ENCODE measurements around the gene PAXIP1. TPM values are rescaled to one million over a fixed set of nuclear protein-coding genes. Genes with fewer than 3 reads are reported as not detected.
A peak's percentile ranks its signal among the peaks of the same experiment; 100 is the strongest.

The PAXIP1 gene
- total RNA-seq, 1 donor from 2014 or later: 10.8 TPM

DNA sequence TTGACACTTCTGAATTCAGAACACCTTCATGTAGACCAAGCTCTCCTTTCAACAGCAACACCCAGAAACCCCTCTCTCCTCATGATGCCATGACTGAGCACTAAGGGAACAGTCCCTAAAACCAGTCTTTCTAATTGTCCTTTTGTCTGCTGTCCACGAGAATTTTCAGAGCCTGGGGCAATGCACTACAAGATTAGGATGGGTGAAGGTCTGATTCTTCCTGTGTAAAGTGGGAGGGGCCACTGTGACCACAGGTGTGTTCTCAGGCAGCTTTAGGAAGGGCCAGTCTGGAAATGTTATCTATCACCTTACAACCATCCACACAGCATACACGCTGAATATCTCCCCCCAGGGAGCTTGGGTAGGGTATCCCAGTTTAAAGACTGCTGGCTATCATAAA, 7.9 kb downstream of the PAXIP1 start:
- DNase-seq (ENCODE audit: low read depth): no peak

DNA sequence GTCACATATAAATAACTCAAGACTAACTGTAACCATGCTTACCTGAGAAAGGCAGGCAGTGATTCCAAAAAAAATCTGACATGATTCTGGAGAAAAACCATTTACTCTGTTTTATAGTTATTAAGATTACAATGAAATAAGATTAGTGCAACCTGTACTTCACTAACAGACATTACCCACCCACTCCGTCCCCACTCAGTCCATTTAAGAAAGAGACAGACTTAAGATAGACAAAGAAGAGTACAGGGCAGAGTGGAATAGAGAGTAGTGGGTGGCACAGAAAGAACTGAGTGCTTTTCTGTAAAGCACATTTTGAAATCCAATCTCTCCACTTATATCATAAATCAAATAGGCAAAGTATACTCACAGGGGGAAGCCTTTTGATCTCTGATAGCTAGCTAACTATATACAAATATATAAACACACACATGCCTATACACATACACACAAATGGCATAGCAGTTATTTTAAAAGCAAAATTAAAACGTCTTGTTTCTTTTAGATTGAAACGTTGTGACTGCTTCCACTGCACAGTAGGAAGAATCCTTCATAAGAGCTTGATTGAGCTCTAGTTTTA, 11.9 kb downstream of the PAXIP1 start:
- DNase-seq (ENCODE audit: low read depth): no peak

DNA sequence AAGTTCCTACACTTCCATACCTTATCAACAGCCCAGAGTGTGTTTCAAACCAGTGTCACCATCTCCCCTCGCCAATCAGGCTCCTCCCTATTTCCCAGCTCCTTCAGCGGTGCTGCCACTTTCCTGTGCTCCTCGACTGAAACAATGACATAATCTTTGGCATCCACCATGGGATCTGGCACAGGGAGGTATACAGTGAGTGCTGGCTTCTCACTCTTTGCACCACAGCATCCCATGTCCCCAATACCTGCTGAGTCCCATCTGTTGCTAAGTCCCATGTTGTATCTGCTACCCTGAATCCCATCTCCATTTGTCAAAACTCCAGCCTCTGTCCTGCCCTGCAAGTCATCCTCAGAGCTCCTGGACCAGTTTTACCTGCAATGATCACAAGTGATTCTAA, 15.4 kb downstream of the PAXIP1 start:
- DNase-seq (ENCODE audit: low read depth): no peak

DNA sequence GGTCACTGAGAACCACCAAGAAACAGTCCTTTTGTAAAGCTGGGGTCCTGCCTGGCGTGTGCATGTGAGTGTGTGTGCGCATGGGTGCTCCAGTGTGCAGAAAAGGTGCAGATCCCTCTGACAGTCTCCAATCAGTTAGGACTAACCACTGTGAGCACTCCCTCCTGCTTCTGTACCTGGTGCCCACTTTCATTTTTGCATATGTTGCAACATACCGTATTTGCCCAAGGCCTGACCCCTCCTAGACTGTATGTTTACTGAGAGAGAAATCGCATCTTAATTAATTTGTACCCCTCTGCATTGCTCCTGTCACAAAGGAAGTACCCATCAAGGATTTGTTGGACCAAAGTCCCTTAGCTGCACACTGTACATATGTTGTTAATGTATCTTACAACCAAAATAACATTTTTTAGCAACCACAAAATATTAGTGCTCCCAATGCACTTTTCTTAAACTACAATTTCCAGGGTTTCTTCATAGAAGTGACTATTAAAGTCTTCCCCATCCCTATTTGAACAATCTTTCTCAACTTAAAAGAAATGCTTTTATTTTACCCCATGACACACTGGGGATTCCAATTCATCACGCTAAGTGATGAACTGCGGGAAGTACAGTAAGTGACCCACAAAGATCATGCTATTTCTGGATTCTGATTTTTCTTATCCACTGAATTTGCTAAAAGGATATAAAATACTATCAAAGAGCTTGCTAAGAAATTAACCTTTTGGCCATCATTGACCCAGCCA, 16.6 kb downstream of the PAXIP1 start:
- no peak for DNase-seq (ENCODE audit: low read depth)

DNA sequence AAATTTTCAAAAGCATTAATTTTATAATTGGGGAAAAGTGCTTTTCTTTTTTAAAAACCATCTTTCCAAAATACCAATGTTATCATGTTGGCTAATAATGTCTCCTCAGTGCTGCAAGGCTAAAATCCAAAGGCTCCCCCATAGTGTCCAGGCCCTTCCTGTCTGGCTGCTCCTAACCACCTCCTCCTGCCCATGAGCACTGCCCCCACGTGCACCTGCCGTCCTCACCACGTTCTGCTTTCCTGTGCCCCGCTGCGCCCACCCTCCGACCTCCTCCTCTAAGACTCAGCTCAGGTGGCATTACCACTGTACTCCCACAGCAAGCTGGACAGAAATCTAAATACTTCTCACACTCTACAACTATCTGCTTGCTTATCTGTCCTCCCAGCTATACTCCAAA, 17.7 kb downstream of the PAXIP1 start:
- no peak for DNase-seq (ENCODE audit: low read depth)

DNA sequence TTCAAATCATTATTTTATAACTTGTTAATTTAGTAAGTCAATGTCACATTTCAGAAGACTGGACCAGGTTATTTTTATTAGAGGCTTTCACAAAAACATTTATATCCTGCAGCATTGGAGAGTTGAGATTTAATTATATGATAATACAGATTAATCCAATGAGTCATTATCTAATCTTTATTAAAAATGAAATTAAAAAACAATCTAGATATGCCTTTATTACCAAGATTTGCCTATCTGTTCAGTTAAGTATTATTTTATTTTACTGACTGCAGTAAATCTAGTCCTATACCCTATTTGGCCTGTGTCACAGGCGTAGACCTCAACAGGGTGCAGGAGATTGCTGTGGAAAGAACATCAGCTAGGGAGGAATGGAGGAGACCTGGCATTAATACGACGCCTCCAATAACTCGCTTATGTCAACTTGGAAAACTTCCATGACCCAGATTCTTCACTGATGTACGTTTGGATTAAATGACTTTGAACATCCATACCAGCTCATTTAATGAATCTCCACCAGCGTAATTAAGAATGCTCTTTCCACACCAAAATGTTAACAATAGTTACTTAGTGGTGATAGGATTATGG, 18.2 kb downstream of the PAXIP1 start:
- DNase-seq (ENCODE audit: low read depth): no peak

DNA sequence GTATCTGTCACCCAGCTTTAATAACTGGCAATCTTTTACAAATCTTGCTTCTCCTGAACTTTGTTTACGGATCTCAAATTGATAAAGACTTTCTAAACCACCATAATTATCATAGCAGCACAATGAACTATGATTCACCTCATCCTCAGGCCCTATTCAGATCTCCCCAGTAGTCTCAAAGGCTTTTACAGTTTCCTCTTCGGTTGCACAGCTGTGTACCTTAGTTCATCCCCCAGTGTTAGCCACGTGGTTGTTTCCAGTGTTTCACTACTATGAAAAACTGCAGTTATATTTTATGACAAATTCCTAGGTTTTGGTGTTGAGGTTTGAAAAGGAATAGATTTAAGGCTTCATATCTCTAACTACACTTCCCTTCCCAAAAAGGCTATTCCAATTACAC, 24.9 kb downstream of the PAXIP1 start:
- no peak for DNase-seq (ENCODE audit: low read depth)

DNA sequence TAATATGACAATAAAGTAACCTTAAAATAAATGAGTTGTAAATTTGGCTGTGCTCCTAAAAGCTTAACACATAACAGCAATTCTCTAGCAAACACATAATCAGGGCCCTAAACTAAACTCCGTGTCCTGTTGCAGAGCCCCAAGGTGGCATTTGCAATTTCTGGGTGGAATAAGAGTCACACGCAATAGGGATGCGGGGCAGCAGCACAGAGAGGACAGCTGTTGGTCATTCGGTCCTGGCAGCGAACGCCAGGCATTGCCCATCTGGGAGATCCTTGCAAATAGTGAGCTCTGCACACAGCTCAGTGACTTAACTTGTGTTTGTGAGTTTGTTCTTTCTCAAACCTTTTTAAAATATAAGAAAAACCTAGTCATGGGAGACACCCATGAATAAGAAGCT, 25.7 kb downstream of the PAXIP1 start:
- DNase-seq (ENCODE audit: low read depth): no peak

DNA sequence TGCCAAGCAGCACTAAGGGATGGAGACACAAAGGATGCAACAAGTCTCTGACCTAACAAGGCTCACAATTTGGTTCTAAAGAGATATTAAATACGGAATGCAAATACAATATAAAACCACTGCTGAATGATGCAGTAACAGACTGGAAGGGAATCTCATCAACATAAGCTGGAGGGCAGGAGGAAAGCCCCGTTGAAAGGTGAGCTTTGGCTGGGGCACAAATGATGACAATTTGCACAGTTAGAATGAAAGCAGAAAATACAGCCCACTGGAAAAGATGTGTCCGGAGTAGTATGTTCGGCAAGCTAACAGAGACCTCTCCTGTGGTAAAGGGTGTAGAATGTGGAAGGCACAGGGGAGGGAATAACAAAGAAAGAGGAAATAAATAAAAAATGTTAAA, 26.1 kb downstream of the PAXIP1 start:
- no peak for DNase-seq (ENCODE audit: low read depth)

GRCh38 chr7:154975984-154976383, 26.9 kb downstream of the PAXIP1 start:
- no peak for DNase-seq (ENCODE audit: low read depth)

DNA sequence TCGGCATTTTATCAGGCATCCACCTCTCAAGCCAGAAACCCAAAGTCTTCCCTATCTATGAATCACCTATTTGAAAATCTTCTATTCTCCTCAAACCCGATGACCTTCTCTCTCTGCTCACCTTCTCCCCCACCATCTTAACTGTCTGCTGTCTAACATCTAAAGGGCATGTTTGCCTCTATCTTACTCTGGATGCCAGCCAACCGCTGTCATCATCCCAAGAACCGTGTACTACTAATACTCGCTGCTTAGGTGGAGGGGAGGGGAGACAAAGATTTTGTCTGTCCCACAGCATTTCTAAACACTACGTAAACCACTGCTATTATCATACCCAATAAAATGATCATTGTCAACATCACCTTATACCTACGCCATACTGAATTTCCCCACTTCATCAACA, 29.5 kb downstream of the PAXIP1 start:
- no peak for DNase-seq (ENCODE audit: low read depth)

DNA sequence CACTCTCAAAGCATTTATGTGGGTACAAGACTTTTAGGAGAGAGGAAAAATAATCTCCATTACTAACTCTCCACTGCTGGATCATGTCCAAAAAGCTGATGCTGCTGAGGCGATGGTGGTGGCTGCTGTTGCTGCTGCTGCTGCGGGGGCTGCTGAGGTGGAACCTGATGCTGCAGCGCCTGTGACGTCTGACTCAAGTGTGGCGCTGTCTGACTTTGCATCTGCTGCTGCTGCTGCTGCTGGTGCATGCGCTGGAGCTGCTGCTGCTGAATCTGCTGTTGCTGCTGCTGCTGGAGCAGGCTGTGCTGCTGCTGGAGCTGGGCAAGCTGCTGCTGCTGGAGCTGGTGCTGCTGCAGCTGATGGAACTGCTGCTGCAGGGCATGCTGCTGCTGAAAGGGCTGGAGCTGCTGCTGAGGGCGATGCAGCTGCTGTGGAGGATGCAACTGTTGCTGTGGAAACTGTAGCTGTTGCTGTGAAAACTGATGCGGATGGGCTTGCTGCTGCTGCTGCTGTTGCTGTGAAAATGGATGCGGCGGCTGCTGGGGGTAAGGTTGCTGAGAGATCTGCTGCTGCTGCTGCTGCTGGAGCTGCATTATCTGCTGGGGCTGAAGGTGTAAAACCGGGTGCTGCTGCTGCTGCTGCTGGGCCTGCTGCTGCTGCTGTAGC, 34.5 kb downstream of the PAXIP1 start:
- DNase-seq (ENCODE audit: low read depth): no peak

DNA sequence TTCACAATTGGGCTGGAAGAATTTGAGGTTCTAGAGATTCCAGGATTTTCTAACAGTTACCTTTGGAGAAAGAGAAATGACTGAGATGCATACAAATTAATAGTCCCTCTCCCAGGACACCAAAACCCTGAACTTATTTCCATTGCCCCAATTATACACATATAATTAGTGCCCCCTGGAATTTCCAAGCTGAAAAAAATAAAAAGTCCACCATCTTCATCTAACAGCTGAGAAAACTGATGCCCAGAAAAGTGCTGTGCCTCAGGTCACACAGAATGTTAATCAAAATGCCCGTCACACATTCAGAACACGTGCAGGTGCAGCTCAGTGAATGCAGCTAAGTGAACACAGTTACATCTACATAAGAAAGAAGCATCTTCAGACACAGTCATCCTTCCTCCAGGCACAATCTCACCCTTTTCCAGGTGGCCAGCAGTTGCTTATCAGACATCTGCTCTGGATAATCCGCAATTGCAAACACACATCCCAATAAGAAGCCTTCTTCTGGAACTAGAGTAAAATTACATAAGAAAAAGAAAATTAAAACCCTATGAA, 35.4 kb downstream of the PAXIP1 start:
- no peak for DNase-seq (ENCODE audit: low read depth)

GRCh38 chr7:154965014-154965413, 37.9 kb downstream of the PAXIP1 start:
- DNase-seq (ENCODE audit: low read depth): no peak

DNA sequence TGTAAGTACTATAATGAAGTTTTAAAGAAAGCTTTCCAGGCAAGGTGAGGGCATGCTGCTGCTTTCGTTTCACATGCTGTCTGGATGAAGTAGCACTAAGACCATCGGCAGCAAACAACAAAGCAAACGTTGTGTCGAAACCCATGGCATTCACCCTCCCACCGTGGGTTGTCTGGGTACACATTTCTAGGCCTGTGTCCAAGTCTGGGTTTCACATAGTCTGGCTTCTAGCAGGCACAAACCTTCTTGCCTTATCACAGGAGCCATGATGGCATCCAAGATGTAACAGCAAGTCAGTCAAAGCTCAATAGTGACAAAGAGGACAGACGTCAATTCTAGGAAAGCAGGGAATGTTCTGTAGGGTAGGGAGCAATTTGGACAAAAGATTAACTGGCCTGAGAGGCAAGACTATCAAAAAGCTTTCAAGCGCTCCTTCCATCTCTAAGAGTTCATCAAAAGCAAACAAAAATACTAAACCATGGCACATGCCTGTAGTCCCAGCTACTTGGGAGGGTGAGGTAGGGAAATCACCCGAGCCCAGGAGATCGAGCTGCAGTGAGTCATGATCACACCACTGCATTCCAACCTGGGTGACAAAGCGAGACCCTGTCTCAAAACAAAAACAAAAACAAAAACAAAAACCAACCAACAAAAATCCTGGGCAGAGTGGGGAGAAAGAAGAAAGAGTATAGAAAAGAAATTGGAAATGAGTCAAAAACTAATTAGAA, 42.7 kb downstream of the PAXIP1 start:
- peak; percentile 67 for DNase-seq (ENCODE audit: low read depth)

- DNase-seq (ENCODE audit: low read depth): no peak
Measured at GRCh38 chr7:154956427-154956826, 46.5 kb downstream of the PAXIP1 start.

DNA sequence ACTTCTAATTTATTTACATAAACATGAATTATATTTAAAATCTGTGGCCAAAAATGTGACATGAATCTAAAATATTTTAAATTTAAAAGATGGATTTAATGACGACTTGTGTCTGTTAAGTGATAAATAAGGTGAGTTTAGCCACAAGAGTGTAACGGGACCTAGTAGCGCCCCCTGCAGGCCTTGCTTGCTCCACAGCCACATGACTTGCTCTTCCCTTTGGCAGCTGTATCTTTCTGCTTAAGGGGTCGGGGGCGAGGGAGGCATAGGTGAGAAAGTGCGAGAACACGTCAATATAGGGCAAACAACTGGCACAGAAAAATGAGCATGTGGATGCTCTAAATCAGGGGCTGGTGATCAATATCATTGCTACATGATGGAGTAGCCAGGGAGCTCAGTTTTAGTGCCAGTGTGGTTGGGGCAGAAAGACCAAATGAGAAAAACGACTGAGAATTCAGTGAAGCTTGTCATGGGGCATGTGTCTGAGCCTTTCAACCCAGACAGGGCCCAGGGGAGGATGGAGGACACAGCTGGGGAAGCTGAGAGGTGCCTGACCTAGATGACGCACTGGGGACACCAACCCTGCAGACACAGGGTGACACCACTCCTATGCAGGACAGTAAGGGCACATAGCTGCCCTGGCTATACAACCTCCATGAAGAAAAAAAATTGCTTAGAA, 49.8 kb downstream of the PAXIP1 start:
- DNase-seq (ENCODE audit: low read depth): peak; percentile 33

GRCh38 chr7:154950960-154951359, 52.0 kb downstream of the PAXIP1 start:
- DNase-seq (ENCODE audit: low read depth): no peak

GRCh38 chr7:154947604-154948003, 55.3 kb downstream of the PAXIP1 start:
- DNase-seq (ENCODE audit: low read depth): no peak

DNA sequence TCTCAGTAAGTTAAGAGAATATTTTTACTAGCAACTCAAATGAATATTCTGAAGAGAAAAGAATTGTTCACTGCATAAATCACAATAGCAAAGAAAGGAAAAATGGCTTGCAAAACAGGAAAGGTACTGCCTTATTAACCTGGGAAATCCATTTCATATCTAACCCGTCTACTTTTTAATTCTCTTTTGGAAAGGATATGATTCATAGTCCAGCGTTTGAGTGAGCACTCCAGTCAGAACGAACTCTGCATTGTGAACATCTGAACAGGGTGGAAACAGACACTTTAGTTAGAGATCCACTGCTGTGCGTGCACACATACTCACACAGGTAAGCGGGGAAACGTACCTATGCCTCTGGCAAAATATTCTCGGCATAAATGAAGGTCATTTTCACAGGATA, 56.8 kb downstream of the PAXIP1 start:
- no peak for DNase-seq (ENCODE audit: low read depth)

DNA sequence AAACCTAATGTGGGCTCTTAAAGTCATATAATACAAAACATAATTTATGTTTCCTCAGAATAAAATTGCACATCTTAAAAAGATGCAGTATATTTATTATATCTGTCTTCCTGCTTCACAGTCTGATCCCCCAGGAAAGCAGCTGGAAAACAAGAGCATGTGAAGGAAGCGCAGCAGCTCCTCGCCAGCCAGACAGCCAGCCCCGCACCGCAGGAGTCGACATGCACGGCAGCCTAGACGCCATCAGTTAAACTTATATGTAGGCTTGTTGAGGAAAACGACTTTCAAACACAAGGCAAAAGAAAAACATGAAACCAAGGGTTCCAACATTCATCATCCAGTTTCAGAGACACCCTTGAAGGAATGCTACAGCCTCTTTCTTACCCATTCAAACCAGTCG, 59.0 kb downstream of the PAXIP1 start:
- DNase-seq (ENCODE audit: low read depth): no peak
